RWPE1 (cell line): Measurements from ENCODE around the gene PLCB4.

ENCODE experiments used
- CTCF ChIA-PET: fragments of 350-600 bp; sonication (Branson Sonifier 250); formaldehyde crosslinking; extraction: SDS; loops from one replicate; lab custom pipeline; 2021; lab: Yijun Ruan, JAX
- POLR2A ChIA-PET: fragments of 400-600 bp; formaldehyde crosslinking; extraction: SDS; loops from one replicate; lab custom pipeline; 2020; ENCODE audit warnings: antibody characterized with exemption; ENCODE audit not compliant: low non-redundant PET; lab: Yijun Ruan, JAX
- DNase-seq: peaks from one replicate; pipeline ENCODE4 v3.0.0; 2012; ENCODE audit warnings: low spot score
- H3K27ac ChIP-seq: fragments of 450-650 bp; 2 replicates; pipeline ENCODE4 v1.5.1; 2017
- CTCF ChIP-seq: fragments of 450-650 bp; conservative IDR thresholded peaks from 2 replicates; pipeline ENCODE4 v1.5.1; 2017; ENCODE audit warnings: low read depth, mild to moderate bottlenecking

PLCB4 gene

GRCh38 chr20:9078826-9079731 is 10.2 kb downstream of the PLCB4 start:
- DNase-seq, result no peak
- TF ChIP-seq CTCF, result no peak
- POLR2A ChIA-PET, result no interaction called here
- CTCF ChIA-PET, result no interaction called here
- no peak overlapping the region for H3K27ac ChIP-seq

- no peak for DNase-seq
- H3K27ac ChIP-seq, result no peak overlapping the region
- ChIA-PET POLR2A (no interaction called here), CTCF (no interaction called here)
- TF ChIP-seq CTCF, result no peak
These were observed 12.6 kb downstream of the PLCB4 start for GRCh38 chr20:9081423-9081966.

GRCh38 chr20:9082741-9083140 is 13.9 kb downstream of the PLCB4 start:
- no peak overlapping the region for H3K27ac ChIP-seq
- ChIA-PET POLR2A (no interaction called here), CTCF (no interaction called here)

GRCh38 chr20:9087531-9088217 is 18.8 kb downstream of the PLCB4 start:
- no peak for TF ChIP-seq CTCF
- ChIA-PET CTCF (no interaction called here), POLR2A (no interaction called here)
- no peak overlapping the region for H3K27ac ChIP-seq
- DNase-seq, result no peak

More at GRCh38 chr20:9082741-9083140, 13.9 kb downstream of the PLCB4 start:
- no peak for DNase-seq
- TF ChIP-seq CTCF, result no peak

GRCh38 chr20:9088556-9088955 is 19.7 kb downstream of the PLCB4 start:
- ChIA-PET POLR2A (no interaction called here), CTCF (no interaction called here)
- TF ChIP-seq CTCF, result no peak
- no peak overlapping the region for H3K27ac ChIP-seq
- no peak for DNase-seq

GRCh38 chr20:9092113-9092512 is 23.2 kb downstream of the PLCB4 start:
- no peak for DNase-seq
- ChIA-PET POLR2A (no interaction called here), CTCF (no interaction called here)
- no peak for TF ChIP-seq CTCF
- H3K27ac ChIP-seq, result no peak overlapping the region
